H1 (cell line): ENCODE data around the gene ARHGEF4. TPM values are rescaled to one million over a fixed set of nuclear protein-coding genes. Genes with fewer than 3 reads are reported as not detected.

Source experiments
- CTCF ChIA-PET: fragments of 300-600 bp; sonication (Branson Sonifier 250); formaldehyde crosslinking; loops from one replicate; lab custom pipeline; 2021; ENCODE audit not compliant: partially characterized antibody; lab: Charles Lee
- POLR2A ChIA-PET: fragments of 300-600 bp; sonication (Branson Sonifier 250); formaldehyde crosslinking; loops from one replicate; lab custom pipeline; 2021; ENCODE audit warnings: inconsistent platforms; ENCODE audit not compliant: partially characterized antibody; lab: Charles Lee
- DNase-seq, 2 experiments: peaks; one replicate each; pipeline versions ENCODE4 v3.0.0 to v3.0.0-alpha.2; 2010 to 2022; ENCODE audit warnings: low spot score in 2 of 2, low read depth in 1 of 2, mixed read lengths in 1 of 2
- FAIRE-seq: peaks from 2 replicates; lab custom pipeline; 2011; peaks lifted over from hg19 to GRCh38; lab: Jason Lieb, UNC
- H2AFZ ChIP-seq: 2 replicates; pipeline ENCODE4 v1.8.1; 2012; ENCODE audit warnings: low read length, inconsistent platforms
- H2AK5ac ChIP-seq: 2 replicates; pipeline ENCODE4 v1.6.1; 2013; ENCODE audit warnings: low read depth, low read length
- H2BK120ac ChIP-seq: replicated peaks from 2 replicates; pipeline ENCODE3; 2013; ENCODE audit warnings: low read depth, low read length, inconsistent platforms
- H2BK12ac ChIP-seq: 2 replicates; pipeline ENCODE4 v1.6.1; 2013; ENCODE audit warnings: low read depth, low read length
- H2BK15ac ChIP-seq: 2 replicates; pipeline ENCODE4 v1.6.1; 2013; ENCODE audit warnings: low read length
- H2BK20ac ChIP-seq: 2 replicates; pipeline ENCODE4 v1.6.1; 2013; ENCODE audit warnings: low read length
- H2BK5ac ChIP-seq: 2 replicates; pipeline ENCODE4 v1.6.1; 2013; ENCODE audit warnings: low read depth, low read length
- H3K14ac ChIP-seq: 2 replicates; pipeline ENCODE4 v1.6.1; 2013; ENCODE audit warnings: inconsistent platforms; ENCODE audit not compliant: insufficient read length
- H3K18ac ChIP-seq: 2 replicates; pipeline ENCODE4 v1.6.1; 2013; ENCODE audit warnings: low read length; ENCODE audit errors: extremely low read depth
- H3K23ac ChIP-seq: 2 replicates; pipeline ENCODE4 v1.6.1; 2013; ENCODE audit warnings: inconsistent platforms; ENCODE audit not compliant: insufficient read length
- H3K23me2 ChIP-seq: 2 replicates; pipeline ENCODE4 v1.6.1; 2013; ENCODE audit warnings: low read depth, low read length
- H3K27ac ChIP-seq: 2 replicates; pipeline ENCODE4 v1.6.1; 2011; ENCODE audit warnings: low read depth, low read length, inconsistent platforms
- H3K27me3 ChIP-seq, 4 experiments: replicated peaks in 1 of 4; 1 replicate in 1 of 4; 2 replicates in 3 of 4; pipeline versions ENCODE4 v1.6.1 to v1.8.1; 2011 to 2013; ENCODE audit warnings: low read length in 3 of 4, mild to moderate bottlenecking in 3 of 4, inconsistent platforms in 2 of 4, mixed read lengths in 2 of 4, moderate library complexity in 1 of 4; ENCODE audit not compliant: control insufficient read depth in 3 of 4, insufficient read depth in 3 of 4; ENCODE audit errors: extremely low read depth in 1 of 4
- H3K36me3 ChIP-seq, 4 experiments: 2 replicates each; pipeline versions ENCODE4 v1.6.1 to v1.8.1; 2011 to 2013; ENCODE audit warnings: mild to moderate bottlenecking in 4 of 4, low read length in 3 of 4, moderate library complexity in 2 of 4, control low read depth in 1 of 4, inconsistent platforms in 1 of 4; ENCODE audit not compliant: insufficient read depth in 4 of 4, control insufficient read depth in 2 of 4
- H3K4ac ChIP-seq: replicated peaks from 2 replicates; pipeline ENCODE3; 2013; ENCODE audit warnings: low read length, low read depth, mixed read lengths, inconsistent platforms; ENCODE audit not compliant: insufficient read length
- H3K4me1 ChIP-seq, 4 experiments: replicated peaks in 1 of 4; 1 replicate in 1 of 4; 2 replicates in 3 of 4; pipeline versions ENCODE4 v1.6.1 to v1.8.1; 2011 to 2013; ENCODE audit warnings: low read length in 3 of 4, inconsistent platforms in 2 of 4, mixed read lengths in 1 of 4; ENCODE audit not compliant: insufficient read depth in 4 of 4, control insufficient read depth in 3 of 4
- H3K4me2 ChIP-seq, 2 experiments: 2 replicates each; pipeline versions ENCODE4 v1.6.1 to v1.8.1; 2011 to 2013; ENCODE audit warnings: low read depth in 2 of 2, low read length in 2 of 2, control low read depth in 1 of 2, inconsistent platforms in 1 of 2, mild to moderate bottlenecking in 1 of 2; ENCODE audit not compliant: insufficient read depth in 1 of 2
- H3K4me3 ChIP-seq, 4 experiments: fragments of 200-600, 300-600 bp in 1 of 4; sonication (generic), shearing (Covaris generic), sonication (Bioruptor Twin) in 1 of 4; 2 replicates each; pipeline versions ENCODE4 v1.5.1 to v1.8.1; 2011 to 2016; ENCODE audit warnings: low read length in 4 of 4, low read depth in 3 of 4, control low read depth in 2 of 4, inconsistent platforms in 2 of 4, mild to moderate bottlenecking in 2 of 4, mixed read lengths in 1 of 4, moderate library complexity in 1 of 4; ENCODE audit not compliant: insufficient read depth in 2 of 4; ENCODE audit errors: extremely low read depth in 1 of 4
- H3K56ac ChIP-seq: replicated peaks from 2 replicates; pipeline ENCODE3; 2013; ENCODE audit warnings: low read depth, mild to moderate bottlenecking, mixed read lengths, low read length, inconsistent platforms; ENCODE audit not compliant: insufficient read length
- H3K79me1 ChIP-seq: 2 replicates; pipeline ENCODE4 v1.6.1; 2013; ENCODE audit warnings: low read depth, low read length, control low read depth
- H3K79me2 ChIP-seq, 2 experiments: 2 replicates each; pipeline versions ENCODE4 v1.6.1 to v1.8.1; 2012 to 2013; ENCODE audit warnings: low read length in 2 of 2, mild to moderate bottlenecking in 2 of 2, inconsistent platforms in 1 of 2; ENCODE audit not compliant: insufficient read depth in 2 of 2, control insufficient read depth in 1 of 2
- H3K9ac ChIP-seq, 4 experiments: replicated peaks in 1 of 4; 1 replicate in 1 of 4; 2 replicates in 3 of 4; pipeline versions ENCODE4 v1.6.1 to v1.8.1; 2011 to 2013; ENCODE audit warnings: low read depth in 3 of 4, low read length in 3 of 4, control low read depth in 2 of 4, mild to moderate bottlenecking in 2 of 4, moderate library complexity in 2 of 4, inconsistent platforms in 1 of 4; ENCODE audit errors: extremely low read depth in 1 of 4
- H3K9me3 ChIP-seq, 2 experiments: 2 replicates each; pipeline versions ENCODE4 v1.6.1 to v1.8.1; 2012 to 2013; ENCODE audit warnings: mild to moderate bottlenecking in 2 of 2, moderate library complexity in 2 of 2, control low read depth in 1 of 2, inconsistent platforms in 1 of 2, low read depth in 1 of 2, low read length in 1 of 2, mixed read lengths in 1 of 2; ENCODE audit not compliant: insufficient read depth in 2 of 2
- H4K20me1 ChIP-seq, 2 experiments: replicated peaks in 1 of 2; 2 replicates each; pipeline versions ENCODE3 to v1.8.1; 2011 to 2013; ENCODE audit warnings: inconsistent platforms in 2 of 2, low read length in 2 of 2, mild to moderate bottlenecking in 1 of 2; ENCODE audit not compliant: insufficient read depth in 2 of 2, control insufficient read depth in 1 of 2
- H4K5ac ChIP-seq: 2 replicates; pipeline ENCODE4 v1.6.1; 2013; ENCODE audit warnings: low read length, low read depth, mixed read lengths, inconsistent platforms; ENCODE audit not compliant: insufficient read length
- H4K8ac ChIP-seq: 2 replicates; pipeline ENCODE4 v1.8.0; 2013; ENCODE audit warnings: mild to moderate bottlenecking, moderate library complexity, low read length, inconsistent platforms; ENCODE audit not compliant: insufficient read depth; ENCODE audit errors: extremely low read depth
- H4K91ac ChIP-seq: replicated peaks from 2 replicates; pipeline ENCODE3; 2013; ENCODE audit warnings: low read length, mixed read lengths, inconsistent platforms; ENCODE audit not compliant: insufficient read length
- BRCA1 ChIP-seq: IDR thresholded peaks from 2 replicates; pipeline ENCODE4 v1.6.1; 2012; ENCODE audit warnings: low read depth, low read length, improper control_type of control experiment
- GABPA ChIP-seq: IDR thresholded peaks from 2 replicates; pipeline ENCODE4 v1.6.1; 2011; ENCODE audit warnings: mild to moderate bottlenecking, low read length, moderate library complexity, borderline replicate concordance; ENCODE audit not compliant: insufficient read depth
- GTF2F1 ChIP-seq: IDR thresholded peaks from 2 replicates; pipeline ENCODE4 v1.6.1; 2012; ENCODE audit warnings: low read depth, low read length, improper control_type of control experiment, borderline replicate concordance
- HDAC6 ChIP-seq: IDR thresholded peaks from one replicate; pipeline ENCODE4 v1.7.1; 2012; ENCODE audit warnings: low read depth, mild to moderate bottlenecking, inconsistent platforms, low read length, moderate library complexity
- JUND ChIP-seq: IDR thresholded peaks from 2 replicates; pipeline ENCODE4 v1.6.1; 2011; ENCODE audit warnings: mild to moderate bottlenecking, improper control_type of control experiment, low read length
- KDM5A ChIP-seq: fragments of 200-600 bp; IDR thresholded peaks from 2 replicates; pipeline ENCODE4 v1.7.1; 2012; ENCODE audit warnings: mild to moderate bottlenecking, low read length, inconsistent platforms, mixed read lengths
- NANOG ChIP-seq: IDR thresholded peaks from 2 replicates; pipeline ENCODE4 v1.6.1; 2011; ENCODE audit warnings: low read length, low read depth, mild to moderate bottlenecking, inconsistent platforms; ENCODE audit not compliant: insufficient read depth, poor library complexity, severe bottlenecking
- POLR2A ChIP-seq, 2 experiments: IDR thresholded peaks; 1 replicate in 1 of 2; 2 replicates in 1 of 2; pipeline ENCODE4 v1.6.1; 2011; ENCODE audit warnings: low read depth in 2 of 2, low read length in 2 of 2, mild to moderate bottlenecking in 2 of 2; ENCODE audit errors: control extremely low read depth in 1 of 2
- RAD21 ChIP-seq, 2 experiments: IDR thresholded peaks in 1 of 2; conservative IDR thresholded peaks in 1 of 2; 2 replicates each; pipeline ENCODE4 v1.6.1; 2011; ENCODE audit warnings: low read depth in 2 of 2, low read length in 2 of 2, improper control_type of control experiment in 1 of 2, inconsistent platforms in 1 of 2, mild to moderate bottlenecking in 1 of 2, moderate library complexity in 1 of 2
- SAP30 ChIP-seq: fragments of 300-600 bp; sonication (generic); IDR thresholded peaks from 2 replicates; pipeline ENCODE4 v1.7.1; 2012; ENCODE audit warnings: low read length, moderate library complexity, mild to moderate bottlenecking, inconsistent platforms; ENCODE audit not compliant: insufficient read depth, insufficient replicate concordance
- SUZ12 ChIP-seq: fragments of 200-600 bp; sonication (generic); IDR thresholded peaks from 2 replicates; pipeline ENCODE4 v1.6.1; 2012; ENCODE audit warnings: mild to moderate bottlenecking, inconsistent platforms, low read length, moderate library complexity, mixed read lengths
- TBP ChIP-seq: IDR thresholded peaks from 2 replicates; pipeline ENCODE4 v1.6.1; 2011; ENCODE audit warnings: low read depth, low read length, improper control_type of control experiment
- WGBS, 2 experiments: shearing (Covaris generic) in 1 of 2; methylation state at CpG; one replicate each; pipeline versions ENCODE4 v1.1.6 to v1.1.7; 2013 to 2015; ENCODE audit warnings: low lambda C conversion rate in 2 of 2, mixed read lengths in 2 of 2, inconsistent platforms in 1 of 2, low coverage in 1 of 2, missing lambda C conversion rate in 1 of 2; ENCODE audit not compliant: insufficient replicate concordance in 2 of 2, insufficient coverage in 1 of 2, insufficient read length in 1 of 2; ENCODE audit errors: extremely low coverage in 1 of 2, missing lambda C conversion rate in 1 of 2; 5-methylcytosine and 5-hydroxymethylcytosine counted together
- polyA plus RNA-seq, 7 experiments: library from polyadenylated mRNA; depleted of rRNA in 3 of 7; stranded (reverse) in 5 of 7; unstranded in 2 of 7; fragments of >200 nt in 5 of 7; fragments of 200-250 nt in 2 of 7; gene quantifications; 1 replicate in 5 of 7; 2 replicates in 1 of 7; 4 replicates in 1 of 7; pipeline versions ENCODE4 v1.2.1 to v1.2.3, GENCODE V29; 2011 to 2013; ENCODE audit warnings: missing spikeins in 2 of 7, mixed read lengths in 2 of 7
- total RNA-seq: library from RNA; stranded (reverse); fragmentation: NEBNext Ultra II Directional; extraction: Animal tissue kit (Norgen Biotek cat#: 25700); gene quantifications from 2 replicates; pipeline ENCODE4 v1.2.1, GENCODE V29; 2021
- TF ChIP-seq, protein P1 (sequence below): IDR thresholded peaks from 2 replicates; pipeline ENCODE4 v1.6.1; 2012; ENCODE audit warnings: inconsistent platforms

ARHGEF4 gene
- total and polyA plus RNA-seq, 2 of the 8 experiments (the other 6 are each of a cell fraction or from before 2014, with no cell fraction given), result 10.6 to 14.6 TPM

DNA sequence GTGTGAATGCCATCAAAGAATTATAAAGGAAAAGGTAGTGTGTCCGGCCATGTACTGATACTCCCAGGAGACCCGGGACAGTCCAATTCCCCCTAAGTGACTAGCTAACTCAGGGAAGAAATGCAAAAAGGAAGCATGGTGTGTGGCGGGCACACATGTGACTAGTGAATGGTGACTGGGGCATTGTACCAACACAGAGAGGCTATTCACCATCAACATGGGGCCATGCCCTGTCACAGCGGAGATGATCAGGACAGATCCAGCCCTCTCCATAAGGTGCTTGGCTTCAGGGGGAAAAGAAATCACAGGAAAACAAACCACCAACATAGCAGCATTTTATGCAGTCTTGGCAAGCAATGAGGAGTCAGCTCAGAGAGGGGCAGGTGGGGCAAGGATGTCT, 222.2 kb downstream of the ARHGEF4 start:
- Histone ChIP-seq H2BK120ac (no peak overlapping the region), H3K9ac (no peak overlapping the region), H3K56ac (no peak overlapping the region), H2BK5ac (no peak overlapping the region), H2AK5ac (no peak overlapping the region), H3K4me2 (no peak overlapping the region), H2BK12ac (no peak overlapping the region), H2AFZ (no peak overlapping the region), H3K4ac (no peak overlapping the region), H3K79me2 (peaks cover 0 to 81% of the 10 kb centered on the region in 2 experiments), H4K20me1 (peaks cover 23 to 42% of the 10 kb centered on the region in 2 experiments), H3K36me3 (peaks cover 5 to 62% (median 23%) of the 10 kb centered on the region in 4 experiments; a peak in 7 of 8 replicates), H3K23ac (no peak overlapping the region), H3K9me3 (no peaks in the 10 kb centered on the region), H3K14ac (no peak overlapping the region), H3K4me3 (no peak overlapping the region), H2BK15ac (no peak overlapping the region), H3K79me1 (peaks cover 23% of the 10 kb centered on the region), H3K18ac (no peak overlapping the region), H4K91ac (no peak overlapping the region), H4K8ac (peak overlapping the region; percentile 31; the same call in 1 of the 2 replicates), H4K5ac (no peak overlapping the region), H3K4me1 (peaks cover 0 to 2% (median 0%) of the 10 kb centered on the region in 4 experiments; a peak in 1 of 7 replicates), H2BK20ac (no peak overlapping the region), H3K27ac (no peak overlapping the region), H3K23me2 (no peaks in the 10 kb centered on the region), H3K27me3 (no peaks in the 10 kb centered on the region)
- ChIA-PET CTCF (interaction anchor here (1.4 to 2.2 kb wide), 2 partner anchors 15 to 18 kb away, joined by 3 to 12 read pairs; no protein-coding TSS in a partner anchor), POLR2A (interaction anchor here (0.6 to 1.5 kb wide), 3 partner anchors 9 to 235 kb away, joined by 3 to 7 read pairs (median 4); partner anchors contain the start of gene FAM168B)
- DNase-seq (no peak), FAIRE-seq (no peak)
- WGBS, 2 experiments, result 92% methylated on average over 4 of the region's 4 CpGs; no CpG with 5 or more reads in 1 of the 2 experiments
- TF ChIP-seq GTF2F1, result no peak
- TF ChIP-seq, protein P1, sequence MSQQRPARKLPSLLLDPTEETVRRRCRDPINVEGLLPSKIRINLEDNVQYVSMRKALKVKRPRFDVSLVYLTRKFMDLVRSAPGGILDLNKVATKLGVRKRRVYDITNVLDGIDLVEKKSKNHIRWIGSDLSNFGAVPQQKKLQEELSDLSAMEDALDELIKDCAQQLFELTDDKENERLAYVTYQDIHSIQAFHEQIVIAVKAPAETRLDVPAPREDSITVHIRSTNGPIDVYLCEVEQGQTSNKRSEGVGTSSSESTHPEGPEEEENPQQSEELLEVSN, result no peak
- no peak for TF ChIP-seq SUZ12
- TF ChIP-seq TBP, result no peak
- TF ChIP-seq RAD21 (IDR thresholded peaks at IDR 0.05 in 1 of 2, conservative IDR thresholded peaks at IDR 0.05 in 1 of 2; ENCODE audit: low read depth in 2 of 2, low read length in 2 of 2), result no peak
- no peak for TF ChIP-seq POLR2A (IDR thresholded peaks at IDR 0.05; ENCODE audit: control extremely low read depth in 1 of 2, low read depth in 2 of 2, low read length in 2 of 2)
- no peak for TF ChIP-seq KDM5A
- no peak for TF ChIP-seq NANOG
- TF ChIP-seq JUND, result no peak
- TF ChIP-seq BRCA1, result no peak
- no peak for TF ChIP-seq HDAC6
- TF ChIP-seq SAP30, result no peak
- no peak for TF ChIP-seq GABPA
